Omental fat pad (tissue), 4 donors: ENCODE measurements around the gene CNKSR2. TPM values are rescaled to one million over a fixed set of nuclear protein-coding genes. Genes with fewer than 3 reads are reported as not detected.

ENCODE experiments used
- ATAC-seq: fragments of 150-250 bp; one replicate; pipeline ENCODE4 v1.9.1; 2016; ENCODE audit warnings: mild to moderate bottlenecking, moderate library complexity; ENCODE audit not compliant: low FRiP score
- DNase-seq: peaks from one replicate; pipeline ENCODE4 v3.0.0-alpha.2; 2019; ENCODE audit warnings: low spot score
- CTCF ChIP-seq, 3 donors: fragments of 450-650 bp; IDR thresholded peaks; one replicate each; pipeline ENCODE4 v1.5.1; 2016 to 2017; ENCODE audit warnings: antibody characterized with exemption in 3 of 3, mild to moderate bottlenecking in 3 of 3, moderate library complexity in 2 of 3
- total RNA-seq, 4 donors: library from RNA; depleted of rRNA; stranded (reverse); fragments of >200 nt; gene quantifications; one replicate each; pipeline ENCODE4 v1.1.0, GENCODE V29; 2016

Gene CNKSR2
- total RNA-seq, 4 donors from 2014 or later: 4.8 to 9.5 (median 7.6) TPM

GRCh38 chrX:21660156-21660555 is 285.9 kb downstream of the CNKSR2 start:
- TF ChIP-seq CTCF (IDR thresholded peaks at IDR 0.05): no peak
- DNase-seq: no peak
- ATAC-seq: no peak

- TF ChIP-seq CTCF (IDR thresholded peaks at IDR 0.05): no peak
- ATAC-seq: no peak
- DNase-seq: no peak
Observed at GRCh38 chrX:21661316-21661715, 287.1 kb downstream of the CNKSR2 start.

GRCh38 chrX:21662761-21663160 is 288.5 kb downstream of the CNKSR2 start:
- DNase-seq (no peak), ATAC-seq (no peak)
- no peak for TF ChIP-seq CTCF (IDR thresholded peaks at IDR 0.05)

- no peak for ATAC-seq
- no peak for DNase-seq
- no peak for TF ChIP-seq CTCF (IDR thresholded peaks at IDR 0.05)
Observed at GRCh38 chrX:21666252-21666651, 292.0 kb downstream of the CNKSR2 start.

- ATAC-seq (no peak), DNase-seq (no peak)
- no peak for TF ChIP-seq CTCF (IDR thresholded peaks at IDR 0.05)
Observed at GRCh38 chrX:21666679-21667078, 292.5 kb downstream of the CNKSR2 start.

- TF ChIP-seq CTCF (IDR thresholded peaks at IDR 0.05): no peak
- ATAC-seq: no peak
- no peak for DNase-seq
Observed at GRCh38 chrX:21674430-21675186, 300.4 kb downstream of the CNKSR2 start.

- TF ChIP-seq CTCF (IDR thresholded peaks at IDR 0.05): no peak
- ATAC-seq: no peak
- DNase-seq: no peak
Observed at GRCh38 chrX:21675931-21676330, 301.7 kb downstream of the CNKSR2 start.
